NCI-H1417 (cell line): ENCODE measurements around the gene TCFL5.
A peak's percentile ranks its signal among the peaks of the same experiment; 100 is the strongest.

Experiments used
- DNase-seq, 3 experiments: peaks; one replicate each; lab custom pipeline; 2025; lab: John Stamatoyannopoulos, UW

TCFL5 gene

DNA sequence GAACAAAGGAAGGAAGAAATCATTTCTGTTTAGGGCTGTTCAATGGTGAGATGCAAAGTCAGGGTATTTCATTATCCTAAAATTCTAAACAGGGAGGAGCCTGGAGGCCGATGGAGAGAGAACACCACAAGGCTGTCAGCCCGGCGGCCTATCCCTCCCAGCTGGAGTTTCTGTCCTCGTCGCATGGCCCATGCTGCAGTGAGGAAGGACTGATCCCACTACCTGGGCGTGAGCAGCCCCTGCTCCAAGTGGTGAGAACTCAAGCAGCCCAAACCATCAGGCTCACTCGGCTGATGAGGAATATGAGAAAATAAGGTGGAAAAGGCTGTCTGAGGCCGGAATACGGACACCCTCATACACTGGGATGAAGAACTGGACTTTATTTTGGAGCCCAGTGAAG lies 33.9 kb upstream of the TCFL5 start:
- DNase-seq = no peak

DNA sequence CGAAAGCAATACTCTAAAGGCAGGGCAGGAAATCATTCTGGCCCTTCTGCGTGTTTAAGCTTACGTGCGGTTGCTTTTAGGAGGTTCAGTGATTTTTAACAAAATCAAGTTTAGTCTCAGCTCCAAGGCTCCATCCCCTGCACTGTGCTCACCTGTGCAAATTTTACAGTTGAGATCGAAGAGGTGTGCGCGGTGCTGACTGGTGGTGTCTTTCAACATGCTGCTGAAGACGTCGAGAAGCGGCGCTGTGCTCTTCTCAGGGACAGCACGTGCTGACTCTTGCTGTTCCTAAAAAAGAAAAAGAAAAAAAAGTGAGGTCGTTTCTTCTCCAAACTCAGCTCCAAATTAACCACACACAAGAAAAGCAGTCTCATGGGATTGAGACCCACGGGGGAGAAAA lies 32.6 kb upstream of the TCFL5 start:
- DNase-seq = no peak

DNA sequence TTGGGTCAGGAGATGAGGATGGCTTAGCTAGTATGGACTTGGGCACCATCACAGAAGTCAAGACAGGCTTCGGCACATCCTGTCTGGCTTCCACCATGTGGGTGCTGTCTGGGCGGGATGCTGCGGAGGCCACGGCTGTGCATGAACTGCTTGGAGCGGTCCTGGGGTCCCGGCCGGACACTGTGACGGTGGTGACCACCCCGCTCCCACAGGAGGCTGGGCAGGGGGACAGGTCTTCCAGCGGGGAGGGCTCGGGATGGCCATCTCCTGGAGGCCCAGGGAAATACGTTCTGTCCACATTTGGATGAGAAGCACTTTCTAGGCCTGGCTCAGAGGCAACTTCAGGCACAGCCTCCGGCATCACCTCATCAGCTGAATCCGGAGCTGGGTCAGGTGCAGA lies 32.1 kb upstream of the TCFL5 start:
- no peak for DNase-seq

DNA sequence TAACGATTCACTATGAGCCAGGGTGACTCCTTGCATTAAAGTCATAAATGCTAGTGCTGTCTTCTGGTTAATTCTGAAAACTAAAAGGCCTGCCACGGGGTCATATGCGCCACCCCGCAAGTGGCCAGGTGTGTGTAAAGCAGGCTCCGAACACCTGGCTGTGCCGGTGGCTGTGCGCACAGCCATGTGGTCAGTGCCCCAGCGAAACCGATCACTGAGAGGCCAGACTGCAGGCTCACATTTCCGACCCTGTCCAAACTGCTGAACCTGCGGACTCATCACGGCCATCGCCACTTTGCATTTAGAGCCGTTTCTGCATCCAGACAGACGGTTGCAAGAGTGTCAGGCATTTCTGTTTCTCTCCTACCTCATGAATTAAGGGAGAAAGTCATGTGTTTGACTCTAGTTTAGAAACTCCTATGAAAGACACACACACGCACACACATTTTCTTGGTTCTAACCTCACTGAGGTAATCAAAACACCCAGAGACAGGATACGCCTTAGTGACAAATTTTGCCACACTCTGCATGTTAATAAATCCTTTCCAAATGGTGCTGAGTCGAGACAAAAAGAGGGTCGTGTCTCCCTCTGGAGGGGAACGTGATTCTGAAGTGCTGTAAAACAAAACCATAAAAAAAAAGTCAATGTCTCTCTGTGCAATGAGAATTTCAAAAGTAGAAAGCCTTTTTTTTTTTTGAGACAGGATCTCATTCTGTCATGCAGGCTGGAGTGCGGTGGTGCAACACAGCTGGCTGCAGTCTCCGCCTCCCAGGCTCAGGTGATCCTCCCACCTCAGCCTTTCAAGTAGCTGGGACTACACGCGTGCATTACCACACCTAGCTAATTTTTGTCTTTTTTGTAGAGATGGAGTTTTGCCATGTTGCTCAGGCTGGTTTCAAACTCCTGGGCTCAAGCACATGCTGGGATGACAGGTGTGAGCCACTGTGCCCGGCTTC lies 31.0 kb upstream of the TCFL5 start:
- DNase-seq = peak in 1 of 3 experiments; percentile 54

DNA sequence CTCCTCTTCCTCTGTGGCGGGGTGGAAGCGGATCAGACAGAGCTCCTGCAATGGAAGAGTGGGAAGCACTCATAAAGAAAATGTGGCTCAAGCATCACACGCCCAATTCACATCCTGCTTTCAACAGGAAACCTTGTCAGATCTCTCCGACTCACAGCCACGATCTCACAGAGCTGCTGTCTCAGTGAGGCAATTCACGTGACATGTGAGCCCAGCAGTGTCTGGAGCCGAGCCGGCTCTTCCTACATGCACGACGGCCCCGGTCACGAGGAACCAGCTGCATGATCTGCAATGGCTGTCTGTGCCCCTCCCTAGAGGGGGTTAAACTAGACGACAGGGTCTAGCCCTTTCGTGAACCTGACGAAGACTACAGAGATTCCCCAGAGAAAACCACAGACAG lies 29.5 kb upstream of the TCFL5 start:
- peak in 1 of 3 experiments; percentile 48 for DNase-seq

DNA sequence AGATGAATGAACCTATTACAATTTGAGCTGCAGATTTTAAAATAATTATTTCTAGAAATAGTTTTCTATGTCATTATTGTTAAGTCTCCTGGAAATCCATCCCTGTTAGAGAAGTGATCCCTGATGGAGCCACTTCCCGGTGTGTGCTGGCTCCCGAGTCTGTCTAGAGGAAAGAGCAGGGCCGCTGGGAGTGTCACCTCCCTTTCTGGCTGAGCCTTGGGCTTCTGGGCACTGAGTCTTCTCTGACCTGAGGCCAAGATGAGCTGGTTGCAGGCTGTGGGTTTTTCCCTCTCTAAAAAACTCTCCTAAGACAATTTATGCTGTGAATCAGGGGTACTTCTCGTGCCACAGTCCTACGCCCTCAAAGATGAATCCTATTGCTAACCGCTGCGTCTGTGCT lies 28.8 kb upstream of the TCFL5 start:
- no peak for DNase-seq

DNA sequence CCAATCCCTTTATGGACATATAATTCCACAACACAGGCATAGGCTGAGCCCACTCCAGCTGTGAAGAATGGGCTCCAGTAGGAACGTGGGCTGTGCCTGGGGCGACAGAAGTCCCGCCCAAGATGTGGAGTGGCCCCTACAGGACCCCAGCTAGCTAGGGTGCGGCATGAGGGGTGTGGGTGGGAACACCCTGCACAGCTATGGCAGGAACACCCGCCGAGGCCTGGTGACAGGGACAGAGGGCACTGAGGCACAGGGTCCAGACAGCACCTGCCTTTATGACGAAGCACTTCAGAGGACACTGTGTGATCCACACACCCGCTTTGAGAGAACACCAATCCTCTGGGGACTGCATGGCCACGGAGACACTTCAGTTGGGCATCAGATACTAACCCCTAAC lies 28.2 kb upstream of the TCFL5 start:
- DNase-seq = no peak

DNA sequence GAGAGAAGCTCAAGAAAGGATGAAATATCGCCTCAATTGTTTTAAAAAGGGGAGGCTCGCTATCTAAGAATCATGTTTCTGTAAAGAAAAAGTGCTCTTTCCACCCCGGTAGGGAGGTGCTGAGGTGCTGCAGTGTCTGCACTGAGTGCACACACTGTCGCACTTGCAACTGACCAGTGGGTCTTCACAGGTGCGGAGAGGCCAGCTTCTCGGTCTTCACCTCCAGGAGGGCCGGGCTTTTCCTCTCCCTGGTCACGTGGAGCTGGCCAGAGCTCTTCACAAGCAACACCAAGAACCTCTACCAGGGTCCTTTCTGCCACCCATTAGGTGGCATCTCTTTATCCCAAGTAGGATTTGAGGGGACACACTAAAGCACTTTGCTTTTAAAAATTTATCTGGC lies 27.8 kb upstream of the TCFL5 start:
- DNase-seq = no peak

DNA sequence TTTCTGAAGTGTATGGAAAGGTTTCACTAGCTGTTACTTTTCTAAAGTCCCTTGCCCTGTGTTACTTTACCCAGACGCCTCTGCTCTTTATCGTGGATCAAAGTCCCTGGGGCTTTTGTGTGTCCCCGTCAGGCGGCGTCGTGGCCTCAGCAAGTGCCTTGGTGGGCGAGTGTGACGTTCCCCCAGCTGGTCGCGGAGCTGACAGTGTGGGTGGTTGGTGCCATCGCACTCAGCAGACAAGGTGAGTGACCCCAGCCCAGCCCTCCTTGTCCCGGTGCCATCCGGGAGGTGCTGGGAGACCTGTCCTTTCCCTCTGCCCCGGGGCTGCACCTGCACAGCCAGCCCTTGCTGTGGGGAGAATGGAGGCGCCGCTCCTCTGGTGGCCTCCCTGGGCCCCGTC lies 27.3 kb upstream of the TCFL5 start:
- DNase-seq = no peak

DNA sequence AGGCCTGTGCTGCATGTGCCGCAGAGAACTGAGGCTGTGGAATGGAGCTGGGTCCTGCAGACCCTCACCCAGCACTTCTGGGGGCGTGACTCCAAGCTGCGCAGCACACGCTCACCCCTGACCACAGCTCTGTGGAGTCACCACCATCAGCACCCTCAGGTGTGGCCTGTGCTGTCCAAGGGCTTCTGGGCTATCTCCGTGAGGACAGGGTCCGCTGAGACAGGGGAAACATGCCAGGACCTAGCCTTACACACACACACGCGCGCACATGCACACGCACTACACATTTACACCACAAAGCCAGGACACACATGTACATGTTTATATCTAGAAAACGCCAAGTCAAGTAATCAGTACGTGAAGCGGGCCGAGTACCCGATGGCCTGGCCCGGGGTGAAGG lies 26.8 kb upstream of the TCFL5 start:
- no peak for DNase-seq

DNA sequence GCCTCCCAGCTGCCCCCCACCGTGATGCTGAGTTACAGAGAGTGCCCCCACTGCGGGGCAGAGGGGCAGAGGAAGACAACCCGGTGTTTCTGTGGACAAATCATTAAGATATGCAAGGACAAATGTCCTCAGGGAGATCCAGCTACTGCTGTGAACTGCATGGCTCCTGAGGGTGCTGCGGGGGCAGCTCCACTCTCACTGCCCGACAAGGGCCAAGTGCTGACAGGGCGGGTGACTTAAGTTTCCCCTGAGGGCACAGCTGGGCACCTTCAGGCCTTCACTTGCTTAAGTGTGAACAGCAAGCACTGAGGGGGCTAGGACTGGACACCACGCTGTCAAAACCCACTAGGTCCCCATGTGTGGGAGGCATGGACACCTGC lies 26.2 kb upstream of the TCFL5 start:
- DNase-seq = peak in 1 of 3 experiments; percentile 54

DNA sequence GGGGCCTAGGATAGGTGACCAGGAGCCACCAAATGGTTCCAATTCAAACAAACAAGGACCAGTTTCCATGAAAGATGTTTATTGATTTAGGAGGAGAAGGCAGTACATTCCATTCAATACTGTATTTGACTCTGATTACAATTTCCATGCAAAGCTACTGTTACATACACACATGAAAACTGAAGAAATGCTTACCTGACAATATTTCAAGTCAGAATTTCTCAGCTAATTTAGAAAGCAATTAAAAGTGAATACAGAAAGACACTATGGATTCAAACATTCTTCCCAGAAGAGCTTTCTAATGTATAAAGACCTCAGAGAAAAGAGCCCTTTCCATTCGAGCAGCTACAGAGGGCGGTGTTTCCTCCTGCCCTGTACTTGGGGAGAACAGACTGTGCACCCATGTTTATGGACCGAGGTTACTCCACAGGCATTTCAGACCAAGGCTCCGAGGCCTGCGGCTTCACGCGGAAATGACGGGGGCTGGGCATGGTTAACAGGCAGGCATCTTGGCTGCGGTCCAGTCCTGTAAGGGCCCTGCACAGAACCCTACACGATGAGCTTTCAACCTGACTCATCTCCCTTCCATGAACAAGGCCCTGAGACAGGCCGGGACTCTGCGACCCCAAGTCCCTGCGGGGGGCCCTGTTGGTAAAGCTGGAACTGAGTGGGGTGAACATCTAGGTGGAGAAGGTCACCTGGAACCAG lies 25.7 kb upstream of the TCFL5 start:
- DNase-seq = peak; percentile 38 to 54 (median 47)

DNA sequence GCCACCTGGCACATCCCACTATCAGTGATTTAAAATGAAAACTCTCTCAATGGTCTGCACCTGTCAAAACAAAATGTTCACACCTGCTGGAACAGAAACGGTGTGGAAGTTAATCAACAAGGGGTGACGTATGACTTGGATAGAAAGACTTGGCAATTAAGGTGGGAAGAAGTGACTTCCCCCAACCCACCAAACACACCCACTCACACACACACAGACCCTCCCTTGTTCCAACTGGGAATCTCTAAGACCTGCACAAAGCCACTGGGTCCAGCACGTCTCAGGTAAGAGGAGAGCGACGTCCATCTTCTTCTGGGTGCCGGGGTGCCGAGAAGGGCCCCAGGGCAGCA lies 25.1 kb upstream of the TCFL5 start:
- DNase-seq = peak in 2 of 3 experiments; percentile 40 to 67

DNA sequence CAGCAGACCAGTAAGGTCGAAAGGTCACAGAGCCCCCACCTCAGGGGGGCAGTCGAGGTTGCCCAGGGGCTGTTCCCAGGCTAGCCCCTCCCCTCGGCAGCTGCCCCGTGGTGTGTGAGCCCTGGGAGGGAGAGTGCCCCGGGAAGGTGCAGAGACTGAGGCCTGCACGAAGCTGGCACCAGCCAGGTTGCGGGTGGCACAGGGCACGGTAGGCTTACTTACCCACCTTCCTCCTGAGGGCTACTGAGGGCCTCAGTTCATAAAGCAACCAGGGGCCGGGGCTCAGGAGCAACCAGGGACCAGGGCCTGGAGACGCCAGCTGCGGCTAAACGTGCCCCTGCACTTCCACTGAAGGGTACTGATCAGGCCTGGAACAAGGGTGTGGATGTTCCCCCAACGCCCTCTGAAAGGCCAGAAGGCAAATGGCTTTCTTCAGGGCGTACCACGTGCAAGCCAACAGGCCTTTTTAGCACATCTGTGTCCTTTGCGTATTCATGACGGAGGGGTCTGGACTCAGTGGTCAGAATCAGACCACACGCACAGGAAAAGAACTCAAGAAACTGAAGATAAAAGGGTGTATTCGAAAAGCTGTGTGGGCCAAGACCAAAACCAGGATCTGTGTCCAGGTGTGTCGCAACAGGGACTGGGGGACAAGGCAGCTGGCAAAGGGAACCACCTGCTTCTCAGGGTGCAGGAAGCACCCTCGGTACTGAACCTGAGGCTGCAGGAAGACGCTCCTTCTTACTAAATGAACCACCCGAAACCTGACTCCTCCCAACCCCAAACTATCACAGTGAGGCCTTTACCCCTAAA lies 24.5 kb upstream of the TCFL5 start:
- DNase-seq = no peak

DNA sequence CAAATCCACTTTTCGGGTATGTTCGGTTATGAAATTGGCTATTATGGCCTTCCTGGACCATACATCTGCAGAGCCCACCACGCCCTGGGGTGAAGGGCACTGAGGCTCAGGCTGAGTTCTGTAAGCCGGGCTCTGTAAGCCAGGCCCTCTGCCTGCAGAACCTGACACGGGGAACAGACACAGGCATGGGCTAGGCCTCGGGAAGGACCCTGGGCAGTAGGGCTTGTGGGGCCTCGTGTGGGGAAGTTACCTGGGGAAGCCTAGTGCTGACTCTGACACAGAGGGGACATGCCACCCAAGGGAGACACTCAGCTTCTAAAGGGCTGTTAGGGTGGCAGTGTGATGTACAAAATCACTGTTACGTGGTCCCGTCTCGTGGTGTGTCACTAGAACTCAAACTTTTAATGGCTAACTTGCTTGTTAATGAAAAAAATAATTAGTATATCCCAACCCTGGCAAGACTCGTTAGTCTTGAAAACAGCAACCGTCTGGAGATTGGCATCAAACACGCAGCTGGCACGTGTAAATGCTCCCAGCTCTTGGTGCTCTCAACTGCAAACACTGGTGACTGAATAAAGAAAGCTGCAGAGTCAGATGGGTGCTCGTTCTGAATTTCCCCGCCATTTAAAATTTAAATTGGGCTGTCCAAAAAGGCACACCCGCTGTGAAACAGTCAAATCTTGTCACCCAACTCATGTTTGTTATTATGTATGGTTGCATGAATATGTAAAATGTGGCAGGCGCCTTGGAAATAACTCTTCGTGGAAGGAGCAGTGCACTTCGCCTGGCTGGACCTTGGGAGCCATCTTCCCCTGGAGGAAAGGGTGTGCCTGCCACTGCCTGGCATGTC lies 23.6 kb upstream of the TCFL5 start:
- DNase-seq = no peak

DNA sequence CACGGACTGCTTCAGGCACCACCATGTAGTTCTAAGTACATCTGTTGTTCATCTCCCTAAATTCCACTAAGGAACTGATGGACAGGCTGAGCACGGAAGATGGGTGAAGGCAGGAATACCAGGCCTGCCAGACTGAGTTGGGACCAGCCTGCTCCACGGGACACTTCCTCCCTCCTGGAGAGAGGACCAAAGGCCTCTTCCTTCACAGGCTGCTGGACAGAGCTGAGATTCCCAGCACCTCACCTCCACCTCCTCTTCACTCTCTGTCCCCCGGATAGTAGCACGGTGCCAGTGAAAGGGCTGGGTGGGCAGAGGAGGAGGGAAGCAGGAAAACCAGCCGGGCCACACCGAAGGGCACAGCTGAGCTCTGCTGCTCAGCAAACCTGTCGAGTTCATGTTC lies 22.9 kb upstream of the TCFL5 start:
- DNase-seq = no peak

DNA sequence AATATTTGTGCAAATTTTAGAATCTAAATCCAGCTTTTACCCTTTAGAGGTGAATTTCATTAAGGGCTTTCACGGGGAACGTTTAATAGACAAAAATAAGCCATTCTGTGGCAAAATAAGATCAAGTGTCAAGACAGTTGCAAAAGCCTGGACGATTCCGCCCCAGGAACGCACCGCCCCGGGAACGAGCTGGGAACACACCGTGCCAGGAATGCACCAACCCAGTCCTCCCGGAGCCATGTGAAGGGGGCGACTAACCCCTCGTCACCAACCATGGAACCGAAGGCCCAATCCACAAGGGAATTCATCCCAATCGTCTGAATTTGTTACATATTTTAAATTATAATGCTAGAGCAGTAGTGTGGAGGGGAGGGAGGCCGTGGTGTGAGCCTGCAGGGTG lies 20.8 kb upstream of the TCFL5 start:
- DNase-seq = no peak

DNA sequence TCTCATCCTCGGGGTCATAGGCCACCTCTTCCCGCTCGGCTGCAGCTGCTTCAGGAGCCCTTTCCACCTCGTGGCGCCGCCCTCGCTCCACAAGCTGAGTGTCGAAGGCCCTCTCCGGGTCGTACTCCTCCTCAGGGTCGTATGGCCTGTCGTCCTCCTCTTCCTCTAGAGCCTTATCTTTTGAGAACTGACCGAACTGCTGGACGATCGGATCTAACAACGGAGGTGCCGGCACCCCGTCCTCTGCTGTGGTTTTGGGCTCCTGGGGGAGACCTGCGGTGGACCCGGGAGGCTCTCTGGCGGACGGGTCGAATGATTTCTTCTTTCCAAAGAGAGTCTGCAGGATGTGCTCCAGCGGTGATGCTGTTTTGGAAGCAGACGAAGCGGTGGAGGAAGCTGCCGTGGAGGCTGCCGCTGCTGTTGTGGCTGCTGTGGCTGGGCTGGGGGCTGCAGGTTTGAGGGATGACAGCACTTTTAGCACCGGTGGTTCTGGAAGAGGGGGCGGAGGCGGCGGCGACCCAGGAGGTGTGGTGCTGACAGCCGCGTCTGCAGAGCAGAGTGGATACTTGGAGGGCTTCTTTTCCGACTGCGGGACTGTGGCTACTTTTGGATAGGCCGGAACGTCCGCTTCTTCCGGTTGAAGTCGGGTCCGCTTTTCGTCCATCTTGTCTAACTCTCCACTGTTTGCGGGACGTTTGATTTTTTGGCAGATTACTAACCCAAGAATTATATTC lies 20.2 kb upstream of the TCFL5 start:
- no peak for DNase-seq

DNA sequence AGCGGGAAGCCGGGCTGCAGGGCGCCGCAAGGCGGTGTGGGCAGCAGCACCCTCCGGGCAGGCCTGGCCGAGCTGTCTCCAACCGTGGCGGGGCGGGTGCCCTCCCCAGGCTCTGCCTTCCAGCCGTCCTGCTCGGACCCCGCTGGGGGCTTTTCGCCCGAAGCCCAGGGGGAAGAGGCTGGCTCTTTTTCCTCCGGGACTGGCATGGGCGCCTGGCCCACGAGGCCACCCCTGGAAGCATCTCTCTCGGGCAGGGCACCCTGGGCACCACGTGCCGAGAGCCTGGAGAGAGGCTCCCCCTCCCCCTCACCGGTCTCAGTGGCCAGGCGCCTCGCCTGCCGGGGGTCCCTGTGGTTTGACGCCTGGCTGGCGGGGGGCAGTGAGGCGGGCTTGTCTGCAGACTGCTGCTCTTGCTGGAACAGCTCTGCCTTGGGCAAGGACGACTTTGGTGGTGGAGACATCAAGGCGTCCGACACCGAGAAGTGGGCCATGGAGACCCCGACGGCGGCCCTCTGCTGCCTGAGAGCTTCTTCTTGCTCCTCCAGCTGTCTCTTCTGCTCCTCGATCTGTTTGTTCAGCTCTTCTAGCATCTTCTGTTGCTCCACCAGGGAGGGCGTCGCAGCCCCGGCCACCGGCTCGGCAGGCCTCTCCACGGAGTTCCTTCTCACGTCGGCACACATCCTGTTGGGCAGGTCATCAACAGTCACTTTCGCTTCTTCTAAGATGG lies 19.5 kb upstream of the TCFL5 start:
- DNase-seq = no peak
